Cardiac fibroblast (primary cell): ENCODE measurements around the gene ANXA4.

Source experiments
- DNase-seq, 2 donors: peaks; one replicate each; pipeline versions ENCODE4 v3.0.0 to v3.0.0-alpha.2; 2010; ENCODE audit warnings: low read depth in 2 of 2
- H3K4me3 ChIP-seq, 2 donors: replicated peaks in 1 of 2; 1 replicate in 1 of 2; 2 replicates in 1 of 2; pipeline ENCODE4 v1.5.1; 2011; ENCODE audit warnings: low read depth in 2 of 2, low read length in 2 of 2, mild to moderate bottlenecking in 2 of 2, moderate library complexity in 1 of 2
- CTCF ChIP-seq: IDR thresholded peaks from one replicate; pipeline ENCODE4 v1.5.1; 2011; ENCODE audit warnings: low read depth, mild to moderate bottlenecking, low read length, inconsistent platforms

ANXA4 gene

GRCh38 chr2:69700381-69700780 lies 41.6 kb upstream of the ANXA4 start:
- TF ChIP-seq CTCF = no peak
- no peak for DNase-seq

GRCh38 chr2:69701100-69701945 lies 40.6 kb upstream of the ANXA4 start:
- peak in 1 of 2 donors; percentile 43 for DNase-seq
- H3K4me3 ChIP-seq = no peak overlapping the region
- TF ChIP-seq CTCF = no peak

More at GRCh38 chr2:69700381-69700780, 41.6 kb upstream of the ANXA4 start:
- no peak overlapping the region for H3K4me3 ChIP-seq

- no peak overlapping the region for H3K4me3 ChIP-seq
- DNase-seq = peak in 1 of 2 donors; percentile 32
- no peak for TF ChIP-seq CTCF
Measured at GRCh38 chr2:69703189-69703588, 38.7 kb upstream of the ANXA4 start.

- DNase-seq = peak; percentile 67 to 72
- no peak for TF ChIP-seq CTCF
- no peak overlapping the region for H3K4me3 ChIP-seq
Measured at GRCh38 chr2:69704446-69704845, 37.5 kb upstream of the ANXA4 start.

GRCh38 chr2:69709290-69709689 lies 32.6 kb upstream of the ANXA4 start:
- TF ChIP-seq CTCF = no peak
- no peak for DNase-seq
- no peak overlapping the region for H3K4me3 ChIP-seq

- TF ChIP-seq CTCF = no peak
- no peak overlapping the region for H3K4me3 ChIP-seq
- DNase-seq = no peak
Measured at GRCh38 chr2:69711971-69712370, 30.0 kb upstream of the ANXA4 start.

GRCh38 chr2:69714024-69714423 lies 27.9 kb upstream of the ANXA4 start:
- no peak for TF ChIP-seq CTCF
- no peak for DNase-seq
- no peak overlapping the region for H3K4me3 ChIP-seq
